ENCODE data around the gene MLPH.

Gene MLPH

DNA sequence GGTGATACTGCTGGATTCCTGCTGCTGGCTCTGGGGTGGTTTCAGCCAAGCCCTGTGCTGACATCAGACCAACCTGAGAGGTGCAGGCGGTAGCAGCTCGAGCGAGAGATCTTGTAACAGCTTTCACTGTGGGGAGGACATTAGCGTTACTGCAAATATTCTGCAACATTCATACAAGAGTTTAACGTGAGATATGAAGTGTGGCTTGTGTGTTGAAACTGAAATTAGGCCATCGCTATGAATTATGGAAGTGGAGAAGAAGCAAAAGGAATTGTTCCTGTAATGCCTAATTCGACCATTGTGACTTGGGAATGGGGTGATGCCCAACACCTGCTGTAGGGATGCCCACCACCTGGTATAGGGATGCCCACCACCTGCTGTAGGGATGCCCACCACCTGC lies 6.5 kb upstream of the MLPH start:
- DNase-seq (ENCODE audit: low read depth in 2 of 2): no peak

DNA sequence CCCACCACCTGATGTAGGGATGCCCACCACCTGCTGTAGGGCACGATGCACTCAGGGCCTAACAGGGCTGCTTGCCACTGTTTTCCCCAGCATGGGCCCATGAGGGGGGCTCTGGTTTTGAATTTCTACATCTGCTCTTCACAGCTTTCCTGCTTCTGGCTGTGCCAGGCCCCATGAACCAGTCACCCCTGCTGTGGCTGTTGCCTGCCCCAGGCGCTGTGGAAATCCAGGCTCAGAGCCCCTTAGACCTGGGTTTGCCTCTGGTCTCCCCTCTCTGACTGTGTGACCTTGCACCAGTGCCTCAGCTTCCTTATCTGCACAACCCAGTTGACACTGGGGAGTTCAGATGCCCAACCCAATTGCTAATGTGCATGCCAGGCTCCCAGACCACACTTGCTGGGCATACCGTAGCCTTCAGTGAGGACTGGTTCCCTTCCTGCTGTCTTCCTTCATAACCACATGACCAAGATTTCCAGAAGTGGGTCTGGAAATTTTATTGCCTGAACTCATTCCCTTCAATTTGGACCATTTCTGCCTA lies 6.0 kb upstream of the MLPH start:
- DNase-seq (ENCODE audit: low read depth in 2 of 2): no peak

DNA sequence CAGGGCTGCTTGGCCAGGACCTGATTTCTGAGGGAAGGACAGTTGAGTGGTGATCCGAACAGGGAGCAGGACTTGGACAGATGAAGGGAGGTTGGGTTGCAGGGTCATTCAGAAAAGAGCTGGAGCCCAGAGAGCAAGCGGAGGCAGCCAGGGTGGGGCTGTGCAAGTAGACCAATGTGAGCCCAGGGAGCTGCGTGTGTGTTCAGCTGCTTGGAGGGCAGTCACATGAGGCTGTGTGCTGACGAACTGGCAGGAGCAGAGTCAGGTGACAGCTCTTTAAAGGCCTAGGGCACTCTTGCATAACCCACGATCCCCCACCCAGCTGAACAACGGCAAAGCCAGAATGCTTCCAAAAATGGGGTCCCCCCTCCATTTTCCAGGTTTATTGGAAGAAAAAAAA lies 4.6 kb upstream of the MLPH start:
- no peak for DNase-seq (ENCODE audit: low read depth in 2 of 2)

DNA sequence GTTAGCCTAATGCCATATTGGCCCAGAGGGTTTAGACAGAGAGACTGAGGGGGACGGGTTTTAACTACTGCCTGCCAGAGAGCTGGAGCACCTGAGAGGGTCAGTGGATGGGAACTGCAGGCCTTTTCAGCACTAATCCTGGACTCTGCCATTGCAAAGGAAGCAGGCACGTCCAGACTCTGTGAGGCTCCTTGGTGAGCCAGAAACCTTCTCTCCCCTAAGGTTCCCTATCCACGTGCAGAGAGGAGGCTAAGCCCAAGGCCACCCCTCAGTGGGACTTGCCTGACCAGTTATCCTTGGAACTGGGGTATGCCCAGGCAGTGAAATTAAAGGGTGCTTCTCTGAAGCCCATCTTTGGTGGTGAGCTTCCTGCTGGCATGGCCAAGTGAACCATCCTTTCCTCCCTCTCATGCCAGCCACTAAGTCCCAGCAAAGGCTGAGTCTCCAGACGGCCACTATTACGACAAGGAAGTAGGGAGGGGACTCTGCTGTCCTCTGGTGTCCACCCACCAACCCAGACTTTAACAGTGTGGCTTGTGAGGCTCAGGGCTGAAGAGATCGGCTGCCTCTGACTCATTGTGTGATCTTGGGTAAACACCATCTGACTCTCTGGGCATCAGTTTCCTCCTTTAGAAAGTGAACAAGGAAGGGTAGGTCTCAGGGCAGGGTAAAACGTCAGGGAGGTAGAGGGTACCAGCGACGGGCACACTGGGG lies 3.9 kb upstream of the MLPH start:
- no peak for DNase-seq (ENCODE audit: low read depth in 2 of 2)

DNA sequence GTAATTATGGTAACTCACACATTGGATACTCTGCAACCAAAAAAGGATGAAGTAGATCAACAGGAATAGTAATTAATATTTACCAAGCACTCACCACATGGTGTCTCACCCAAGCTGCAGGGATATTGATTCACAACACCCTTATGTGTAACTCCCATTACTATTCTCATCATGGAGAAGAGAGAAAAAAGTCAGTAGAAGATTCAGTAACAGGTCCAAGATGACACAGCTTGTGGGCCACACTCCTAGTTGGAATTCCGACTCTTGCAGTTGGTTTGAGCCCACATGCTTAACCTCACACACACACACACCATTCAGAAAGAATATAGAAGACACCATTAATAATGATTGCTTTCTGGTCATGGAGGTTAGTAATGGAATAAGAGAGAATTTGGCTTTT lies 1.7 kb upstream of the MLPH start:
- DNase-seq (ENCODE audit: low read depth in 2 of 2): no peak

DNA sequence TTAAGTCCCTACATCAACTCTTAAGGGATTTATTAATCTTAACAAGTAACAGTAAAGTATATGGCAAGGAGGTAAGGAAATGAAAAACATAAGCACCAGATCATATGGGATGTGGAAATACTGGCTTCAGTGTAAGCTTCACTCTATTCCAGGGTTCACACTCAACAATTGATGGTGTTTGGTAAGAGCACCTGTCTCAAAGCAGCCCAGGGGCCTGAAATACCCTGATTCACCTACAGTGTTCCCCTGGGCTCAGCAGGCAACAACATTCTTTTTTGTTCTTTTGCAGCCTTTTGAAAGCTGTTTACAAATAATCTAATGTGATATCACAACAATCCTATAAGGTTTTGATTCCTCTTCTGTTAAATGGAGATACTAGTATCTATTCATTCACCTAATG lies 1.2 kb upstream of the MLPH start:
- DNase-seq (ENCODE audit: low read depth in 2 of 2): no peak

DNA sequence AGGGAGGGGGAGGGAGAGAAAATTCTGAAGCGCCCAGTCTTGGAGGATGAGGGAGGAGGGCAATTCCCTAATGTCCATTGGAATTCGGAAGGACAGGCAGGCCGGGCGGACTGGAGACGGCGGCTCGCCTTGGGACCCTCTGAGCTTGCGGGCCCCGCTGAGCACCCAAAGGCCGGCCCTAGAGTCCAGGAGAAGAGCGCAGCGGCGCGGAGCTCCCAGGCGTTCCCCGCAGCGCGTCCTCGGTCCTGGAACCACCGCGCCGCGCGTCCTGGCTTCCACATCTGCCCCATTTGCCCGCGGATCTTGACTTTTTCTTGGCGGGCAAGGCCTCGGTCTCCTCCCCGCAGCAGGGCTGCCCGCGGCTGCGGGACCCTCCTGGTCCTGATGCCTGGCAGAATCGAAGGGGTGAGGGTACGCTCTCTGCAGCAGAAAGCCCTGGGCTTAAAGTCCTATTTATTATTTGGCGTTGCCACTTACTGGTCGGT lies 675 bp upstream of the MLPH start:
- DNase-seq (ENCODE audit: low read depth in 2 of 2): no peak

DNA sequence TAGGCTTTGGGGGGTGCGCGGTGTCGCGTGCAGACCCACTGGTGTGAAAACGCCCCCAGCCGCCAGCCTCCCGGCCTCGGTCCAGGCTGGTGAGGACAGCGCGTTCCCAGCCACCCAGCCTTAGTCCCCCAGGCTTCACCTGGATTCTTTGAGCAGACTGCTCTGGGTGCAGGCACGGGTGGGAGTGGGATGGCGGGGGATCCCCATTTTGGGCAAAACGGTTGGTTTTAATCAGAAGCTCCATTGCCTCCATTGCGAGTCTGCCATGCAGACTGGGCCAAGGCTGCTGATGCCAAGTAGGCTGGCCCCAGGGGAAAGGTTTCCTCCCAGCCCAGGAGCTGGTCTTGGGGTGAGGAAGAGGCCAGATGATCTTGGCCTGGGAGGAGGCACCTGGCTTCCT lies 445 bp downstream of the MLPH start:
- no peak for DNase-seq (ENCODE audit: low read depth in 2 of 2)

DNA sequence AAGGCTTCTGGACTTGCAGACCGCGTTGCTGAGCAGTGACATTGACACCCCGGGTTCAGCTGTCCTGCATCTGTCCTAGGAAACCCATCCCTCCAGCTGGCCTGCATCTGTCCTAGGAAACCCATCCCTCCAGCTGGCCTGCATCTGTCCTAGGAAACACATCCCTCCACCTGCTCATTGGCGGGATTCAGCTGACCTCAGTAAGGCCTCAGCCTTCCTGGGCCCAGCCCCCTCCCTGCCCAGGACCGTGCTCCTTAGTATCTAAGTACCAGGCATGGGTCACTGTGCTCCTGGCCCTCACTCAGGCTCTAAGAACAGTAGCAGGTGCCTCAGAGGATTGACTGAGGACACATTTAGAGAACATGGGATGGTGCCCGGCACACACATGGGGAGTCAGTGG lies 1.2 kb downstream of the MLPH start:
- no peak for DNase-seq (ENCODE audit: low read depth in 2 of 2)

DNA sequence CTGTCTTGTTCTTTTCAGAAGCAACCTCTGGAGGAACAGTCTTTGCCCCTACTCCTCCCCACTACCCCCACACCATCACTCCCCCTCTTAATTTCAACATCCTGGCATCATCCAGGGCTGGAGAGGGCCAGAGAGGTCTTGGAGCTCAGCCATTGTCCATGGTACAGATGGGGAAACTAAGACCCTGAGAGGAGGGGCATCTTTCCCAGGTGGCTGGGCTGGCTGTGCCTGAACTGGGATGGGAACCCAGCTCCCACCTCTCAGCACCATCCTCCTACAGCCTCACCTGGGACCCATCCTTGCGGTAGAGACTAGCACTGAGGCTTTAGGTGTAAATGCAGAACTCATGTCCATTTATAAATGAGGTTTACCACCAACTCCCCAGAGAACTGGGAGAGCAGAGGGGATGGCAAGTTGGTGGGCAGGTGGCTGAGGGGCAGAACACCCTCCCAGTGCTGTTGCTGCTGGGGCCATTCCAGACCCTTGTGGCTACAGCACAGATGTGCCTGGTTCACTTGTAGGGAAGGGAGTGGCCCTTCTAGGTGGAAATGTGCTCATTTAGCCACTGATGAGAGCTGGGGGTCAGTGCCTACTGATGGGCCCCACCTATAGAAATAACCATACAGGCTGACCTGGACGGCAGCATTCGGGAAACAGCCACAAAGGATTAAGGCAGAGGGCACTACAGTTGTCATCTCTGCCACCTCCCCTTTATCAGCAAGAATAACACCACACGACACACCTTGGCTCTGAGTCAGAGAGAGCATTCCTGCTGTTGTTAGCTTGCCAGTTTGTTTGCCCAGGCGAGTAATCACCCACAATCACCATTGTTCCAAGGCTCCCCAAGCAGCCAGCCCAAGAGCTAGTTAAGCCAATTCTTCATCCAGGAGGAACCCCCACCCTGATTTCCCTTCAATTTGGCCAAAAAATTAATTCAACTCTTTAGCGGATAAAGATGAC lies 2.1 kb downstream of the MLPH start:
- no peak for DNase-seq (ENCODE audit: low read depth in 2 of 2)

DNA sequence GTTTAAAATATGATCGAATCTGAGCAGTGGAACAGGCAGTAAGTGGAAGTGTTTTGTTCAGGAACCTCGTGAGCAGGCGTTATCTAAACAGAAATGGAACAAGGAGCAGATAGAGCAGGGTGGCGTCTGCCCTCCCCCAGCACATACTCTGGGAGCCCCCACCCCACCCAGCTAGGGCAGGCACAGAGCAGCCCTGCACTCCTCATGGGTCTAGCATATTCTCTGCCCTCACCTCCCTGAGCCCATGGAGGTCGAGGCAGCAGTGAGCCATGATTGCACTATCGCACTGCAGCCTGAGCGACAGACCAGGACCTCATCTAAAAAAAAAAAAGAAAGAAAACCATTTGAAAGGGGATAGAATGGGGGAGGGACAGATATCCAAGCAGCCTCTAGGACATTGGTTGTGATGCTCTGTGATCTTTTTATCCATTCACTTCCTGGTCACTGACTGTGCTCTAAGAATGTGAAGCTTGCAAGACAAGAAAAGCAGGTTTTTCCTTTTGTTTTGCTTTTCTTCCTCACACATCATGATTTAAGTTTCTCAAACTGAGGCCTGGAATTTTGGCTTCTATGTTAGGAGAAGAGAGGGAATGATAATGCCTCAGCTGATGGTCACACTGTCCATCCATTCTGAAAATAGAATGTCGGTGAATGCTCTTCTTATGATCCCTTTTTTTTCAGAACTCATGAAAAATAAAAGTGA lies 3.1 kb downstream of the MLPH start:
- DNase-seq (ENCODE audit: low read depth in 2 of 2): no peak

DNA sequence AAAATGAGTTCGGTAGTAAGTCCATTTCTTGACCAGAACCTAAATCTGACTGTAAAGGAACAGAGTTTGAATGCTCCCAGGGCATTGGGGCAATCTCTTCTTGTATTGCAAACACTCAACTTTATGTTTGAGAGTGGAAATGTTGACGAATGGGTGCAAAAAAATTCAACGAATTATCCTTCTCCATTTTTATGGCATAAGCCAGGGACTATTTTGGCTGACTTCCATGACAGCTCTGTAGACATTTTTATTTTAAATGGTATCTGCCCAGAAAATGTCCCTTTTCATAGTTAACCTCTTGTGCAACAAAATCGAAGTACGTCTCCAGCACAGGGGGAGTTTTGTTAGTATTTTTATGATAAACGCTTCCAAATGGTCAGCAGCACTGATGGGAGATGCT lies 3.7 kb downstream of the MLPH start:
- no peak for DNase-seq (ENCODE audit: low read depth in 2 of 2)

DNA sequence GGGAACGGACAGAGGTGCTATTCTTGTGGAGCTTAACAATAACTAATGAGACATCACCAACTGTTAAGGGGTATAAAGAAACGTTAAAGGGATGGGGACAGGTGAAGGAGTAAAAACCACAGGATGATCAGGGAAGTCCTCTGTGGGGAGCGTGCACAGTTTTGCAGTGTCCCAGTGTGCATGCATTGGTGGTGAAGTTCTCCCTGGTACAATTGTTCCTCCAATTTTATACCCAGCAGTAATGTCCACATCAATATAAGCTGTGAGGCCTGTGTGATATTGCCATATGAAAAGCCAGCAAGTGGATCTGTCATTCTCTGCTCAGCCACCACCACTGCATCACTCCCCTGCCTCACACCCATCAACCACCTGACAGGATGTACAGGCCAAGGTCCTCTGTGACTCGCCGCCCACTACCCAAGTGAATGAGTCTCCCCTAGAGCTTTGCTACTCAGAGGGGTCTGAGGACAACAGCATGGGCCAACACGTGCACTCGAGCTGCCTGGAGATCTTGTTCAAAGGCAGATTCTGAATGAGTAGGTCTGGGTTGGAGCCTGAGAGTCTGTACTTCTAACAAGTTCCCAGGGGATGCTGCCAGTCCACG lies 4.6 kb downstream of the MLPH start:
- DNase-seq (ENCODE audit: low read depth in 2 of 2): no peak

DNA sequence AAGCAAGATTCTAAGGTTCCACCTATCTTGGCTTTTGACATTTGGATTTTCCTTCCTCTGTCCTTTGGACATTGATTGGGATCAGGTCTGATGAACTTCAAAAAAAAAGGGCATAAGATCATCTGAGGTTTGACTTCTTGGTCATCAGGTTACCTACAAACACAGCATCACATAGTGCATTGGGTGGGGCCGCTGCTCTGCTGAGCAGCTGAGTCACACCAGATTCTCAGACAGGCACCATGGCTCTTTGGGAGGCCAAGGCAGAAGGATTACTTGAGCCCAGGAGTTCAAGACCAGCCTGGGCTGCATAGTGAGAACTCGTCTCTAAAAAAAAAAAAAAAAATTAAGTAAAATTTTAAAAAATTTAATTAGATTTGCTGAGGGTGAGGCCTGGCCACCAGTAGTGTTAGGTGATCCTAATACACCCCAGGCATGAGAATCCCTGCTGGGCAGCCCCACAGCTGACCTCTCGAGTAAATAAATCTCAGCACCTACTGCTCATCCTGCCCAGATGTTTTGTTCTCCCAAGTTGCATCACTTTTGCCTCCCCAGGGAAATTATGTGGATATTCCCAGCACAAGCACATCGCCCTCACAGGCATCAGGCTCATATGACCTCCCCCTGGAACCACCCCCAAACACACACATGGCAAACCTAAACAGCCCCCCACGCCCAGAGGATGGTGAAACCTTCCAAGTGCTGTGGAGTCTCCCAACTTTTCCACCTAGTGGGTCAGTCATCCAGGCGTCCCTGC lies 5.3 kb downstream of the MLPH start:
- DNase-seq (ENCODE audit: low read depth in 2 of 2): no peak

DNA sequence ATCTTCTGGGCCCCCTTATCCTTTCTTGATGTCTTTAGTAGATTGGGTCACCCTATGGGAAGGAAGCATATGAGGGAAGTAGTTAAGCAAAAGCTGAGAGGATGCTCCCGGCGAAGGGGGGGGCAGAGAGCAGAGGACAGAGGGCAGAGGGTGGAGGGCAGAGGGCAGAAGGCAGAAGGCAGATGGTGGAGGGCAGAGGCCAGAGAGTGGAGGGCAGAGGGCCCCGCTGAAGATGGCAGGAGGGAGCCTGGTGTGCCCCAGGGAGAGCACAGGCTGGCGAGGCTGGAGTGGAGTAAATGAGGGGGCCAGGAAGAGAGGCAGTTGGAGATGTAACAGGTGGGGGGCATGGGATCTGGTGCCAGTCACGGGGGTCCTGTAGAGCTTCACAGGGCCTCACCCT lies 7.0 kb downstream of the MLPH start:
- DNase-seq (ENCODE audit: low read depth in 2 of 2): no peak

DNA sequence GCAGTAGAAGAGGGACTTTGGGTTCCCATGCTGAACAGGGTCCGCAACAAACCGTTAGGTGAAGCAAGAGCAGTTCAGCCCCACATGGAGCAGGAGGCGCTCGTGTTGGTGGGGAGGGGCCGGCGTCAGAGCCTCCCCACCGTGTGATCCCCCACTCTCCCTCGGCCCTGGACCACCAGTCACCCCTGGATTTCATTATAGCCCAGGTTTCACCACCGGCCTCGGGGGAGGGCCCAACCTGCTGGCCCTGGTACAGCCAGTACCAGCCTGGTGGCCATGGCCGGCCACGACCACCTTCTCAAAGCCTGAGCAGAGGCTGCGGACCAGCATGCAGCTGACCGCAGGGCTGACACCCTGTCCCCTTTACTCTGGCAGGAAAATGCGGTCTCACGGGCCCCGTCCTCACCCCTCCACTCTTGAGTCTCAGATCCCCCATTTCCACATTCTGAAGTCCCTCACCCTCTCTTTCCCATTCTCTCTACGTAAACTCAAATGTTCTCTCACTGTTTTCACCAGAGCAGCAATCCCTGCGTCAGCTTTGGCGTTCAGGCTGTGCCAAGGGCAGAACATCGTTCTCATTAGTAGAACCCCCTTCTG lies 8.6 kb downstream of the MLPH start:
- DNase-seq (ENCODE audit: low read depth in 2 of 2): no peak

DNA sequence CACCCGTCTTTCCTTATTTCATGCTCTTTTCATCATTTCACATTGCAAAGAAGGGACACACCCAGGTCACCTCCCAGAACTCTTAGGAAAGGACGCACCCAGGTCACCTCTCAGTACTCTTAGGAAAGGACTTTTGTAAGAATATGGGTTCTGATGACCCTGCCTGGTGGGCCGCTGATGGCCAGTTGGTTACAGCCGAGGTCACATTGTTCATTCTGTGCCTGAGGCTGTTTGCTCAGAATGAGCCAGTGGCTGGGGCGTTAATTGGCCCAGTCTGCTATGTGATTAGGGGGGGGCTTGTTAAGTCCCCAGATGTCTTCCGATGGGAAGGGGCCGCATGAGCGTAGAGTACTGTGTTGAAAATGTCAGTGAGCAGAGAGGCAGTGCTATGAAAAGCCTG lies 9.4 kb downstream of the MLPH start:
- no peak for DNase-seq (ENCODE audit: low read depth in 2 of 2)

DNA sequence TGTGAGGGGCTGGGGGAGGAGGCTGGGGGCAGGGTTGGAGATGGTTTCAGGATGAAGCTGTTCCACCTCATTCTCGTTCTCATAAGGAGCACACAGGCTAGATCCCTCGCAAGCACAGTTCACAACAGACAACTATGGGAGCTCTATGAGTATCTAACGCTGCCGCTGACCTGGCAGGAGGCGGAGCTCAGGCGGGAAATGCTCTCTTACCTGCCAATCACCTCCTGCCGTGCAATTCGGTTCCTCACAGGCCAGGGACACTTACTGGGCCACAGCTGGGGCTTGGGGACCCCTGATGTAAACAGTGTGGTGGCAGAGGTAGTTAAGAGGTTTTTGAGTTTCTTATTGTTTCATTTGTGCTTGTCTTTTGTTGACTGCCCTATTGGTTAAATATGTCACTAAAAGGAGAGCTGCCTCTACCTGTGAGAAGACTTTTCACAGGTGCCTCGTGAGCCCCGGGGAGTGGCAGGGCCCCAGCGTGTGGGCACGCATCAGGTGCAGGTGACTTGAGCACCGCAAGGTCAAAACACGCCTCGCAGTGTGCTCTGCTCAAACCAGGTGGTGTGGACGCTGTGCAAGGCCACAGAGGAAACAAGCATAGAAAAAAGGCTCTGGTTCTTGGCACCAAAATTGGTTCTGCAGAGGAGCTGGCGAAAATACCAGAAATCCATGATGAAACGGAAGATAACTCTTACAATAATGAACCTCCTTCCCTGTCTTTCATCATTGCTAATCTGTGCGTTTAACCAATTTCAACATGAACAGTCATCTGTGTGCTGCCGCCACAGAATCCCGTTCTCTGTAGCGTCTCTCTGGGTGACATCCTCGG lies 10.2 kb downstream of the MLPH start:
- no peak for DNase-seq (ENCODE audit: low read depth in 2 of 2)

DNA sequence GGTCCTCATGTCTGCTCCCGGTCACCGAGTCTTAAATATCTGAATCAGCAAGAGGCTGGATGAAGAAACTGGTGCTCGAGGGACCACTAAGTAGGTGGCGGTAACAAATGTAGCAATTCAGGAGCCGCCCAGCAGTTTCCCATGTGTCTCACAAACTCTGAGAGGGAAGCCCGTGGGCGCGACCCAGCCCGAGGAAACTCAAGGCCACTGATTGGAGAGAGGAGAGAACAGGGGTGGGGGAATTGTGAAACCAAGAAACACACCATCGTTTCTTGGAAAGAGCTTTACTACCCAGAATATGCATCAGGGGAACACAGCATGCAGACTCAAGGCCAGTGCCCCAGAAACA lies 10.8 kb downstream of the MLPH start:
- DNase-seq (ENCODE audit: low read depth in 2 of 2): no peak

DNA sequence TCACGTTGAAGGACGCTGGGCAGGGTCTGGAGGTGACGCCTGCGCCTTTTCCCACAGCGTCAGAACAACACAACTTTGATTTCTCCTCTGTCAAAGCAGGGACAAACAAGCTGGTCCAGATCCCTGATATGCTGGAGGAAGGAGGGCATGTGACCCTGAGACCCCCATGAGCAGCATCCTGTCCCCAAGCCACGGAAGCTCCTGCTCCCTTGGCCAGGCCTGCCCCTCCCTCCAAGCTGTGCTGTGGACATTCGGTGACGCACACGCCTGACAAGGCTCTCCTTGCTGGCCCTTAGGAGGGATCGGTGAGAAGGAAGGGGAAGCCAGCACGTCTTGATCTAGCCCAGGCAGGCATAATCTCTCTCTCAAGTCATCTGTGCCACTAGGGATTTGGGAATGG lies 11.3 kb downstream of the MLPH start:
- no peak for DNase-seq (ENCODE audit: low read depth in 2 of 2)

All from stimulated activated CD4-positive, alpha-beta T cell treated with anti-CD3 and anti-CD28 coated beads, Interleukin-15, amount 100 ng/mL, for 48 hours (primary cell).